IPS DF 19.7 (cell line): ENCODE results near the gene ESRRA.
"Not testable (repeated sequence)": the region's sequence is repeated elsewhere in the genome, so short reads cannot be mapped to it uniquely, and the experiment has no call there.

Experiments used
- DNase-seq: peaks from one replicate; pipeline ENCODE4 v3.0.0-alpha.2; 2013; ENCODE audit warnings: low read depth, low spot score

The ESRRA gene

DNA sequence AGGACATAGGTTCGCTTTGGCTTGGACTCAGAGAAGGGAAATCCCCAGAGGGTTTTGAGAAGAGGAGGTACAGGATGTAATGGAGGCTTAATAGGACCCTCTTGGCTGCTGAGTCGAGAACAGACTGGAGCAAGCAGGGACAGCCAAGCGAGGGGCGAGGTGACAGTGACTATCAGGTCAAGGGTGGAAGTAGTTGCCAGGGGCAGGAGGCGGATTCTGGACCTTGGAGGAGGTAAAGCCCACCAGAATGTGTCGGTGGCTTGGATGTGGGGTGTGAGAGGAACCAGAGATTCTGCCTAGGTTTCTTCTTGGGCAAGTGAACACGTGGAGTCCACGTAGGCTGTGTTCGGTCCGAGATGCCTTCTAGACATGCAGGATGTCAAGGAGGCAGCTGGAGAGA, 7.6 kb downstream of the ESRRA start:
- no peak for DNase-seq

DNA sequence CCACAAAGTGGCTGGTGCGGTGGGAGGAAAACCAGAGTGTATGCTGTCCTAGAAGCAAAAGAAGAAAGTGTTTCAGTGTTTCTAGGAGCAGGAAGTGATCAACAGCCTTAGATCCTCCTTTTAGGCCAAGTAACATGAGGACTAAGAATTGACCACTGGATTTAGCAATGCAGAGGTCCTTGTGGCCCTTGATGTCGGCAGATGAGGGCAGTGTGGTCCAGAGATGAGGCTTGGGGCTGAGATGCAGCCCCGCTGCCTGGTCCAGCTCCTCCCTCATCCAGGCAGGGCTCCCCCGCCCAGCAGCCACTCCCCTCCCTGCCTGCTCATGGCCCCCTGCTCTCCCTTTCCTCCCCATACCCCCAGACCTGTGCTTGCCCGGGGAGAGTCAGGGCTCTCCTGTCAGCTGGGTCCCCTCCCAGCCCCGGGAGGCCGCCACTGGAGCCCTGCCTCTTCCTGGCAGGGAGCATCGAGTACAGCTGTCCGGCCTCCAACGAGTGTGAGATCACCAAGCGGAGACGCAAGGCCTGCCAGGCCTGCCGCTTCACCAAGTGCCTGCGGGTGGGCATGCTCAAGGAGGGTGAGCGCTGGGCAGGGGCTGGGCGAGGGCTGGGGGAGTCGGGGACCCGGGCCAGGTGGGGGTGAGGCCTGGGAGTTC, 8.3 kb downstream of the ESRRA start:
- no peak for DNase-seq

DNA sequence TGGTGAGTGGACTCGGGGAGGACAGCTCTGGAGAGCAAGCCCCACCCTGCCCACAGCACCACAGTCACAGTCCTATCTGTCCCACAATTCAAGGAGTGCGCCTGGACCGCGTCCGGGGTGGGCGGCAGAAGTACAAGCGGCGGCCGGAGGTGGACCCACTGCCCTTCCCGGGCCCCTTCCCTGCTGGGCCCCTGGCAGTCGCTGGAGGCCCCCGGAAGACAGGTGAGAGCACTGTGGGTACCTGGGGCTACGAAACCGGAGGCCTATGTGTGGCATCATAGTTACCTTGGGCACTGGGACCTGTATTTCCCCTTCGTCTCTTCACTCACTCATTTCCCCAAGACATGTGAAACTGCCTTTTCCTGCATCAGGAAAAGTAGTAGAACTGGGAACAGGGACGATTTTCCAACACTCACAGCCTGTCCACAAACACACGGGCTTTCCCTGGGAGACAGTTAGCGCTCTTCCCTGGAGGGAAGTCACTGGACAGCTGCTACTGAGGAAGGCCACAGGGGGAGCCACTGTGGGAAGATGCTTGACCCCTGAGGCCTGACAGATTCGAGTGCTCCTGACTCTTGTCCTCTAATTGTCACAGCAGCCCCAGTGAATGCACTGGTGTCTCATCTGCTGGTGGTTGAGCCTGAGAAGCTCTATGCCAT, 9.0 kb downstream of the ESRRA start:
- DNase-seq = no peak

DNA sequence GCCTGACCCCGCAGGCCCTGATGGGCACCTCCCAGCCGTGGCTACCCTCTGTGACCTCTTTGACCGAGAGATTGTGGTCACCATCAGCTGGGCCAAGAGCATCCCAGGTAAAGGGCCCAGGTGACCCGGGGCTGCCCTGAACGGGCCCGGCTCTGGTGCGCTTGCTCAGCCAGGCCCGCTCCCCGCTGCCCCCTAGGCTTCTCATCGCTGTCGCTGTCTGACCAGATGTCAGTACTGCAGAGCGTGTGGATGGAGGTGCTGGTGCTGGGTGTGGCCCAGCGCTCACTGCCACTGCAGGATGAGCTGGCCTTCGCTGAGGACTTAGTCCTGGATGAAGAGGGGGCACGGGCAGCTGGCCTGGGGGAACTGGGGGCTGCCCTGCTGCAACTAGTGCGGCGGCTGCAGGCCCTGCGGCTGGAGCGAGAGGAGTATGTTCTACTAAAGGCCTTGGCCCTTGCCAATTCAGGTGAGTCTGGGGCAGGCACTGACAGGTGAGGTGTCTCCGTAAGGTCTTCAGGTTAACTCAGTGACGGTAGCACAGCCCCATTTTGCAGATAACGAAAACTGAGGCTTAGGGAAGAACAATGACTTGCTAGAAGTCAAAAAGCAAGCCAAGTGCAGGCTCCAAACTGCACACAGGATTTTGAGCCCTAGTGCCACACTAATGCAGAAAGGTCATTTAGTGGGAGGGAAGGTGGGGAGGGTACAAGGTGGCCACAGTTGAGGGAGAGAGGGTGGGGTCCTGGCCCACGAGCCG, 9.7 kb downstream of the ESRRA start:
- no peak for DNase-seq

DNA sequence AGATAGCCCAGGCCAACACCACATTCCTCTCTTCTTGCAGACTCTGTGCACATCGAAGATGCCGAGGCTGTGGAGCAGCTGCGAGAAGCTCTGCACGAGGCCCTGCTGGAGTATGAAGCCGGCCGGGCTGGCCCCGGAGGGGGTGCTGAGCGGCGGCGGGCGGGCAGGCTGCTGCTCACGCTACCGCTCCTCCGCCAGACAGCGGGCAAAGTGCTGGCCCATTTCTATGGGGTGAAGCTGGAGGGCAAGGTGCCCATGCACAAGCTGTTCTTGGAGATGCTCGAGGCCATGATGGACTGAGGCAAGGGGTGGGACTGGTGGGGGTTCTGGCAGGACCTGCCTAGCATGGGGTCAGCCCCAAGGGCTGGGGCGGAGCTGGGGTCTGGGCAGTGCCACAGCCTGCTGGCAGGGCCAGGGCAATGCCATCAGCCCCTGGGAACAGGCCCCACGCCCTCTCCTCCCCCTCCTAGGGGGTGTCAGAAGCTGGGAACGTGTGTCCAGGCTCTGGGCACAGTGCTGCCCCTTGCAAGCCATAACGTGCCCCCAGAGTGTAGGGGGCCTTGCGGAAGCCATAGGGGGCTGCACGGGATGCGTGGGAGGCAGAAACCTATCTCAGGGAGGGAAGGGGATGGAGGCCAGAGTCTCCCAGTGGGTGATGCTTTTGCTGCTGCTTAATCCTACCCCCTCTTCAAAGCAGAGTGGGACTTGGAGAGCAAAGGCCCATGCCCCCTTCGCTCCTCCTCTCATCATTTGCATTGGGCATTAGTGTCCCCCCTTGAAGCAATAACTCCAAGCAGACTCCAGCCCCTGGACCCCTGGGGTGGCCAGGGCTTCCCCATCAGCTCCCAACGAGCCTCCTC, 10.6 kb downstream of the ESRRA start:
- not testable (repeated sequence) for DNase-seq

DNA sequence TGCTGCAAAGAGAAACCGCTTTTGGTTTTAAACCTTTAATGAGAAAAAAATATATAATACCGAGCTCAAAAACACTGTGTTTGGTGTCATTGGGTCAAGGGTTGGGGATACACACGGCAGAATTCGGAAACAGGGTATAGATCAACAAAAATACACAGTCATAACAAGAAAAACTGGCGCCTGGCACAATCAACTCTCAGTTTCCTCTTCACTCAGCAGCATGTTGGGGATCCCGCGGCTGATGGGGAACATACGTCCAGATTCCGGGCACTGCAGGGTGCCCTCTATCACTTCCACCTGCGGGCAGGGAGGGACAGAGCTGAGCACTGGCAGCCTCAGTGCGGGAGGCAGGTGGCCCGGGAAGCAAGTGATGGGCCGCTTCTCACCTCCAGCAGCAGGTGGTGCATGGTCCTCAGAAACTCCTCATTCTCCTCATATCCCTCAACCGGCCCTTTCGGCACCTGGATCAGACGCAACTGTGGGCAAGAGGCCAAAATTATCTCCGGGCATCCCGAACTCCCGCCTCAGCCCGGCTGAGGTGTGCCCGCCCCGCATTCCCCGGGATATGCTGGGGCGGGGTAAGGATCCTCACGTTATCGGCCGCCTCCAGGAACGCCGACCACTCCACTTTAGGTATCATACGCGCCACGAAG, 11.5 kb downstream of the ESRRA start:
- no peak for DNase-seq

DNA sequence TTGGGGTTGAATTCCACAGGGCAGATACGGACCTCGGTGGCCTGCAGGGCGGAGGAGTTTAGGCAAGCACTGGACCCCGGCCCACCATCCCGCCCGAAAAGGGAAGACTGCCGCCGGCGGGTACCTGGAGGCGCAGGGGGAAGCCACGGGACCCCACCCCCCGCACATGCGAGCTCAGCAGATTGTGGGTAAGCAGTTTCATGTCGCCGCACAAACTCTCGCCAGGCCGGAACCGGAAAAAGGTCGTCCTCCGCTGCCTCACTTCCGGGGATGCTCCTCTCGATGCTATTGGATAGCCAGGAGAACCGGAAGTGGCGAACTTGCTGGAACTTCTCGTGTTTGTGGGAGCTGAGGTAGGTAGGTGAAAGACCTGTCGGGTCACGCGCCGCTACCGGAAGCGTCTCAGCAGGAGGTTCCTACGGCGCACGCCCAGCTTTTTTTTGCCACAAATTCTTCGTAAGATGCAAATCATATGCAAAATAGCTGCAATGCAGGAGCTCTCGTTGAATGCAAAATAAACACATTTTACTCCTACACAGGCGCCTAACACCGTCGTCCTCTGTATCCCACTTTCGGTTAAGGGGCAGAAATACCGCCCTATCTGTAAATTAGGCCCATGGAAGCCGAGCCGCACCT, 12.1 kb downstream of the ESRRA start, which contains the start of gene TRMT112:
Gene TRMT112 (minus strand): TSS at position 235 of the 636 bp plus-strand sequence. CDS start 33 bp downstream, at position 202.
- DNase-seq = peak; percentile 99

DNA sequence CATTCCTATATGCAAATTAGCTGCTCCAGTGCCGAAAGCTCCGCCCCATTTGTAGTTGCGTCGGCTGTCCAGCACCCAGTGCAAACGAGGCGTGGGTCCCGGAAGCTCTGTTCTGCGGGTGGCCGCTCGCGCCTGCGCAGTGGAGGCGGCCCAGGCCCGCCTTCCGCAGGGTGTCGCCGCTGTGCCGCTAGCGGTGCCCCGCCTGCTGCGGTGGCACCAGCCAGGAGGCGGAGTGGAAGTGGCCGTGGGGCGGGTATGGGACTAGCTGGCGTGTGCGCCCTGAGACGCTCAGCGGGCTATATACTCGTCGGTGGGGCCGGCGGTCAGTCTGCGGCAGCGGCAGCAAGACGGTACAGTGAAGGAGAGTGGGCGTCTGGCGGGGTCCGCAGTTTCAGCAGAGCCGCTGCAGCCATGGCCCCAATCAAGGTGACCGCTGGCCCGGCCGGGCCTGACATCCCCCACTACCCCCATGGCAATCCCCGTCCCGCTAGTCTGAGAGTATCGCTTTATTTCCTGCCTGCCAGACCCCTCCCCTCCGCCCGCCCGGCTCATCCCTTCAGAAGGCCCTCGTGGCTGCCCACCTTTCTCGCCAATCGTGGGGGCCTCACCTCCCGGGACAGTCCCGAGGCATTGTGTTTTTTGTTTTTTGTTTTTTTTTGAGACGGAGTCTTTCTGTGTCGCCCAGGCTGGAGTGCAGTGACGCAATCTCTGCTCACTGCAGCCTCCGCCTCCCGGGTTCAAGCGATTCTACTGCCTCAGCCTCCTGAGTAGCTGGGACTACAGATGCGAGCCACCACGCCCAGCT, 12.8 kb downstream of the ESRRA start, which contains the start of gene PRDX5:
Gene PRDX5 (plus strand): TSS at position 161 of the 805 bp plus-strand sequence. CDS start 95 bp downstream, at position 256.
- DNase-seq = peak; percentile 75

DNA sequence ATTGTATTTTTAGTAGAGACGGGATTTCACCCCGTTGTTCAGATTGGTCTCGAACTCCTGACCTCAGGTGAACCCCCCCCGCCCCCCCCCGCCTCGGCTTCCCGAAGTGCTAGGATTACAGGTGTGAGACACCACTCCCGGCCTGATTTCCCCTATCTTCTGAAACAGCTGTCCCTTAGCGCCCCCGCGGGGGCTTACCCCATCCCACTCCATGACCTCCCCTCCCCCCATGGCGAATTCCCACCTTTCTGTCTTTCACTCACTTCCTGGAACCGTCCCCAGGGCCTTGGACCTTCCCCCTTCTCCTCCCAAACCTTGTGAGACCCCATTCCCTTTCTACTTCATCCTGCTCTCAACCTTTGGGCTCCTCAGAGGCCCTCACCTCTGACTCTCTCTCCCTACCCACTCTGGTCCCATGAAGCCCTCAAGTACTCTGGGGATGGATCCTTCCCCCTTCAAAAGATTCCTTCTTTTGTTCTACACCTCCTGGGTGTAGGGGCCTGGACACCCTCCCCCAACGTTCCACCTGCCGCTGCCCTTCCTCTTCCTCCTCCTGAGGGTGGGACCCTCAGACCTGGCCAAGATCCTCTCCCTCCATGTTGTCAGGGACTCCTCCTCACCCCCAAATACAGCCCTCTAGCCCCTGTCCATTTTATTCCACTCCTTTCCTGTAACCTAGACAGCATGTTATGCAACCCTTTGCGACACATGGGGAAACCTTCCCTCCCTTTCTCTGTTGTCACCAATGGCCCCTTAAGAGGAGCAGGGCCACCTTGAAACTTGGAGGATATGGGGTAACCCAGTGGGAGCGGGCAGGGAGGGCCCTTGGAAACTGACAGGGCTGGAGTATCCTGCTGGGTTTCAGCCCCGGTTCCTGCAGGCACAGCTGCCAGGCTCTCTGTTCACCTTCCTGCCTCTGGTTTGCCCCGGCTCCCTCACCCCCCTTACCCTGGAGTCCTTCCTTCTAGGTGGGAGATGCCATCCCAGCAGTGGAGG, 13.7 kb downstream of the ESRRA start:
- no peak for DNase-seq

DNA sequence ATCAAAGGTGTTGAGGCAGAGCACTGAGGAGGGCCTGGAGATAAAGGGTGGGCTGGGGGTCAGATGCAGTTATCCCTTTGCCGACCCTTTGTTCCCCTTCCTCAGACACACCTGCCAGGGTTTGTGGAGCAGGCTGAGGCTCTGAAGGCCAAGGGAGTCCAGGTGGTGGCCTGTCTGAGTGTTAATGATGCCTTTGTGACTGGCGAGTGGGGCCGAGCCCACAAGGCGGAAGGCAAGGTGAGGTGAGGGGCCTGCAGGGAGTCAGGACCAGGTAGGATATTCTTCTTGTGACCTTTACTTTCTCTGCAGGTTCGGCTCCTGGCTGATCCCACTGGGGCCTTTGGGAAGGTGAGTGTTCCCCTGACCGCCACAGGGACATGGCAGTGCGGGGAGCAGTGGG, 15.2 kb downstream of the ESRRA start:
- DNase-seq = no peak

DNA sequence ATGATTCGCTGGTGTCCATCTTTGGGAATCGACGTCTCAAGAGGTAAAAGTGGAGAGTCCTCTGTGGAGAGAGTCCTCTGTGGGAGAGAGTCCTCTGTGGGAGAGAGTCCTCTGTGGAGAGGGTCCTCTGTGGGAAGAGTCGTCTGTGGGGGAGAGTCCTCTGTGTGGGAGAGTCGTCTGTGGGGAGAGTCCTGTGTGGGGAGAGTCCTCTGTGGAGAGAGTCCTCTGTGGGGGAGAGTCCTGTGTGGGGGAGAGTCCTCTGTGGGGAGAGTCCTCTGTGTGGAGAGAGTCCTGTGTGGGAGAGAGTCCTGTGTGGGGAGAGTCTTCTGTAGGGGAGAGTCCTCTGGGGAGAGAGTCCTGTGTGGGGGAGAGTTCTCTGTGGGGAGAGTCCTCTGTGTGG, 15.7 kb downstream of the ESRRA start:
- no peak for DNase-seq

DNA sequence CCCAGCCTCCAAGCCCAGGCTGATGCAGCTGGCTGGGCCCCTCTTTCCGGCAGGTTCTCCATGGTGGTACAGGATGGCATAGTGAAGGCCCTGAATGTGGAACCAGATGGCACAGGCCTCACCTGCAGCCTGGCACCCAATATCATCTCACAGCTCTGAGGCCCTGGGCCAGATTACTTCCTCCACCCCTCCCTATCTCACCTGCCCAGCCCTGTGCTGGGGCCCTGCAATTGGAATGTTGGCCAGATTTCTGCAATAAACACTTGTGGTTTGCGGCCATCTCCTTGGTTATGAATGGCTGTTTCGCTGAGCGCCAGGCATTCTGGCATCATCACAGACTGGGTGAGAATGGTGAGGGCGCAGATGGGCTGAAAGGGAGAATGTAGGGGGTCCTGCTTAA, 16.2 kb downstream of the ESRRA start:
- no peak for DNase-seq

DNA sequence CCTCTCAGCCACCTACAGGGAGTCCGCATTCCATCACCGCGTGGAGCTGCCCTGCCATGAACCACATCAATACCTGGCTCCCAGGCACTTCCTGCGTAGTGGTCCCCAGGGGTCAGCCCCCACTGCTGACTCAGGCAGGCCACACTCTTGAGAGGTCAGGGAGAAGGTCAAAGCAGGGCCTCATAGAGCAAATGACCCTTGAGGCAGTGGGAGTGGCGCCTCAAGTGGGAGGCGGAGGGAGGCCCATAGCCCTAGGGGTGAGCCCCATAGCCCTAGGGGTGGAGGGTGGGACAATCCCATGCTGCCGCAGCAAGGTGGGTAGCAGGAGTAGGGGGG, 17.6 kb downstream of the ESRRA start:
- no peak for DNase-seq

DNA sequence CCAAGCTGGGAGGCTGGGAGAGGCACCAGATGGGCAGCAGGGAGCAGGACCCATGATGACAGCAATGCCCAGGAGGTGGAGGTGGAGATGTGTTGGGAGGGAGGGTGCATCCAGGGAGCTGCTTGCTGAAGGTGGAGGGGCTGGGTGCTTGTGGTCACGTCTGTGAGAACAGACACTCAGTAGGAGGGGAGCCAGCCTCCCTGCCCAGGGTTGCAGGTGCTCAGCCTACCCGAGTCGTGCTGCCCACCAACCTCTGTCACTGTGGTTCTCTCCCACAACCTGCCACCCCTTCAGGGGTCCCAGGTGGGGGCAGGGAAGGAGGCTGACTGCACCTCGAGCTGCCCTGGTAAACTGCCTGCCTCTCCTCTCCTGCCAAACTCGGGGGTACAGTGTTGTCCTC, 18.0 kb downstream of the ESRRA start:
- no peak for DNase-seq

DNA sequence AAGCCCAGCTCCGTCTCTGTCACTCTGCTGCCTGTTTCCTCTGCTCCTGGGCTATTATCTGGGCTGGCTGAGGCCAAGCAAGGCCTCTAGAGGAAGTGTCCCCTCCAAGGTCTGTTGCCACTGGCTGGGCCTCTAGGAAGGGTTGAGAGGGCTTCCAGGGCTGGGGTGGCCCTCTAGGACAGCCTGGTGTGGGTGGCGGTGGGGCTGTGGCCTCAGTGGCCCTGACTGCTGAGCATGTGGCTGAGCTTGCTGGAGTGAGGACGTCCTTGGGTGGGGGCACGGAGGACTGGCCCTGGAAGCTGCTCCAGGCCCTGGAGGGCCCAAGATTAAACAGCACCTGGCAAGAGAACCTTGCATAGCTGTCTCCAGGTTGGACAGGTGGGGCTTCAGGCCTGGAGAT, 18.7 kb downstream of the ESRRA start:
- not testable (repeated sequence) for DNase-seq

DNA sequence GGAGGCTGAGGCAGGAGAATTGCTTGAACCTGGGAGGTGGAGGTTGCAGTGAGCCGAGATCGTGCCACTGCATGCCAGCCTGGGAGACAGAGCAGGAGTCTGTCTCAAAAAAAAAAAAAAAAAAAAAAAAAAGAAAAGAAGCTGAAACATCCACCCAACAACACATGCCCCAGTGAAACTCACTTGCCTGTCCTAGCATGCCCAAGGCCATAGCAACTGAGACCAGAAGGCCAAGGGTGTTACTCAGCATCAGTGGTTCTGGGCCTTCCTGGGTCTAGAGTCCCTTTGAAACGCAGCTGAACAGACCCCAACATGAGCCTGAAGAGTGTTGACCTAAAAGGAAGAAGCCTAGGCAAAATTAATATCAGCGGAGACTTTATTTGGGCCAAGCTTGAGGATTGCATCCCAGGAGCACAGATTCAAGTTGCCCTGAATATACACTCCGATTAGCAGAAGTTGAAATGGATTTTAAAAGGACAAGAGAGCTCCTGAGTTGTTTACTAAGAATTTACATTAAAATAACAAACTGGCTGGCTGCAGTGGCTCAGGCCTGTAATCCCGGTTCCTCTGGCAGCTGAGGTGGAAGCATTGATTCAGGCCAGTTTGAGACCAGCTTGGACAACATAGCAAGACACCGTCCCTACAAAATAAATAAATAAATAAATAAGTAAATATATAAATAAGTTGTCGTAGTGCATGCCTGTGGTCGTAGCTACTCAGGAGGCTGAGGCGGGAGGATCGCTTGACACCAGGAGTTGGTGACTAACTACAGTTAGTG, 19.6 kb downstream of the ESRRA start:
- DNase-seq = no peak

DNA sequence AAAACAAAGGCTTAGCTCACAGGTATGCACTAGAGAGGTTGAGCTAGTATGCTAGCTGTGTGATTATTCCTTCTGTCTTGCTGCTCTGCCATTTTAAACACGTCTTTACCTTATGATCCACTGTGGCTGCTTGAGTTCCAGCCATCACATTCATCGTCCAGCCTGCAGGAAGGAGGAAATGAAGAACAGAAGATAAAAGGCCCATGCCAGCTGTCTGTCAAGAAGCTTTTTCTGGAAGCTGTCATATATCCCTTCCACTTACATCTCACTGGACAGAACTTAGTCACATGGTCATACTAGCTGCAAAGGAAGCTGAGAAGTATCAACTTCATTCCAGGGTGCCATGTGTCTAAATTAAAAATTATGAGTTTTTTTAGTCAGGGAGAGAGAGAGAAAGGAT, 22.1 kb downstream of the ESRRA start:
- no peak for DNase-seq

DNA sequence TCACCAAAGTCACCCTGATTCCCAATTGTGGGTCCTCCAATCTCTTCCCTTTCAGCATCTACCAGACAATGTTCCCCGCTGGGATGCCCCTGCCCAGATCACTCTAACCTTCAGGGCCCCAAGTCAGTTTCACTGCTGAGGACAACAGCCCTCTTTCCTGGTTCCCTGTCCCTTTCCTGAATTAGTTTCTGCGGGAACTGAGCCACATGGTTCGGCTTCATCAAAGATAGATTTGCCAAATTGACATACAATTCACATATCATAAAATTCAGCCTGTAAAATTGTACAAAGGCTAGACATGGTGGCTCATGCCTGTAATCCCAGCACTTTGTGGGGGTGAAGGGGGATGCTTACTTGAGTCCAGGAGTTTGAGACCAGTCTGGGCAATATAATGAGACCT, 22.7 kb downstream of the ESRRA start:
- DNase-seq = no peak
